ENCODE measurements around the gene GLTP.

GLTP gene

GRCh38 chr12:109920261-109920780 lies 40.0 kb upstream of the GLTP start:
- Histone ChIP-seq H3K27ac (ENCODE audit: low read depth, low read length) (no peak overlapping the region), H3K36me3 (ENCODE audit: insufficient read depth, low read length) (peaks cover 44% of the 10 kb centered on the region), H3K27me3 (ENCODE audit: control insufficient read depth in 1 of 2, insufficient read depth in 2 of 2, low read length in 2 of 2) (no peaks in the 10 kb centered on the region), H3K4me3 (ENCODE audit: low read depth in 1 of 2, low read length in 2 of 2) (no peak overlapping the region), H3K9me3 (ENCODE audit: low read length) (no peaks in the 10 kb centered on the region), H3K9ac (ENCODE audit: low read length) (no peak overlapping the region), H3K4me1 (ENCODE audit: insufficient read depth, low read length) (no peaks in the 10 kb centered on the region)

- H3K9ac ChIP-seq (ENCODE audit: low read length): no peak overlapping the region
- no peaks in the 10 kb centered on the region for H3K9me3 ChIP-seq (ENCODE audit: low read length)
- H3K36me3 ChIP-seq (ENCODE audit: insufficient read depth, low read length): peaks cover 53% of the 10 kb centered on the region
- no peaks in the 10 kb centered on the region for H3K27me3 ChIP-seq (ENCODE audit: control insufficient read depth in 1 of 2, insufficient read depth in 2 of 2, low read length in 2 of 2)
- H3K4me1 ChIP-seq (ENCODE audit: insufficient read depth, low read length): no peaks in the 10 kb centered on the region
- H3K4me3 ChIP-seq (ENCODE audit: low read depth in 1 of 2, low read length in 2 of 2): no peak overlapping the region
- H3K27ac ChIP-seq (ENCODE audit: low read depth, low read length): no peak overlapping the region
Observed at GRCh38 chr12:109919456-109919855, 39.1 kb upstream of the GLTP start.

GRCh38 chr12:109916045-109916444 lies 35.7 kb upstream of the GLTP start:
- no peaks in the 10 kb centered on the region for H3K4me1 ChIP-seq (ENCODE audit: insufficient read depth, low read length)
- peaks cover 80% of the 10 kb centered on the region for H3K36me3 ChIP-seq (ENCODE audit: insufficient read depth, low read length)
- H3K9ac ChIP-seq (ENCODE audit: low read length): no peak overlapping the region
- H3K27ac ChIP-seq (ENCODE audit: low read depth, low read length): no peak overlapping the region
- no peak overlapping the region for H3K4me3 ChIP-seq (ENCODE audit: low read depth in 1 of 2, low read length in 2 of 2)
- no peaks in the 10 kb centered on the region for H3K9me3 ChIP-seq (ENCODE audit: low read length)
- no peaks in the 10 kb centered on the region for H3K27me3 ChIP-seq (ENCODE audit: control insufficient read depth in 1 of 2, insufficient read depth in 2 of 2, low read length in 2 of 2)

- Histone ChIP-seq H3K4me1 (ENCODE audit: insufficient read depth, low read length) (no peaks in the 10 kb centered on the region), H3K27me3 (ENCODE audit: control insufficient read depth in 1 of 2, insufficient read depth in 2 of 2, low read length in 2 of 2) (no peaks in the 10 kb centered on the region), H3K9me3 (ENCODE audit: low read length) (no peaks in the 10 kb centered on the region), H3K9ac (ENCODE audit: low read length) (no peak overlapping the region), H3K36me3 (ENCODE audit: insufficient read depth, low read length) (peaks cover 81% of the 10 kb centered on the region), H3K27ac (ENCODE audit: low read depth, low read length) (no peak overlapping the region), H3K4me3 (ENCODE audit: low read depth in 1 of 2, low read length in 2 of 2) (no peak overlapping the region)
Observed at GRCh38 chr12:109915171-109916040, 35.1 kb upstream of the GLTP start.

GRCh38 chr12:109914461-109914860 lies 34.1 kb upstream of the GLTP start:
- Histone ChIP-seq H3K27ac (ENCODE audit: low read depth, low read length) (no peak overlapping the region), H3K36me3 (ENCODE audit: insufficient read depth, low read length) (peaks cover 78% of the 10 kb centered on the region)

GRCh38 chr12:109912855-109913321 lies 32.5 kb upstream of the GLTP start:
- Histone ChIP-seq H3K27ac (ENCODE audit: low read depth, low read length) (no peak overlapping the region), H3K4me1 (ENCODE audit: insufficient read depth, low read length) (no peaks in the 10 kb centered on the region), H3K36me3 (ENCODE audit: insufficient read depth, low read length) (peaks cover 81% of the 10 kb centered on the region), H3K4me3 (ENCODE audit: low read depth in 1 of 2, low read length in 2 of 2) (no peak overlapping the region), H3K9me3 (ENCODE audit: low read length) (no peaks in the 10 kb centered on the region), H3K27me3 (ENCODE audit: control insufficient read depth in 1 of 2, insufficient read depth in 2 of 2, low read length in 2 of 2) (no peaks in the 10 kb centered on the region), H3K9ac (ENCODE audit: low read length) (no peak overlapping the region)

More at GRCh38 chr12:109914461-109914860, 34.1 kb upstream of the GLTP start:
- Histone ChIP-seq H3K9ac (ENCODE audit: low read length) (no peak overlapping the region), H3K4me1 (ENCODE audit: insufficient read depth, low read length) (no peaks in the 10 kb centered on the region), H3K27me3 (ENCODE audit: control insufficient read depth in 1 of 2, insufficient read depth in 2 of 2, low read length in 2 of 2) (no peaks in the 10 kb centered on the region), H3K9me3 (ENCODE audit: low read length) (no peaks in the 10 kb centered on the region), H3K4me3 (ENCODE audit: low read depth in 1 of 2, low read length in 2 of 2) (no peak overlapping the region)

GRCh38 chr12:109910969-109911348 lies 30.6 kb upstream of the GLTP start:
- H3K9me3 ChIP-seq (ENCODE audit: low read length): no peaks in the 10 kb centered on the region
- H3K36me3 ChIP-seq (ENCODE audit: insufficient read depth, low read length): peaks cover 83% of the 10 kb centered on the region
- no peak overlapping the region for H3K27ac ChIP-seq (ENCODE audit: low read depth, low read length)
- H3K9ac ChIP-seq (ENCODE audit: low read length): no peak overlapping the region
- no peaks in the 10 kb centered on the region for H3K4me1 ChIP-seq (ENCODE audit: insufficient read depth, low read length)
- no peaks in the 10 kb centered on the region for H3K27me3 ChIP-seq (ENCODE audit: control insufficient read depth in 1 of 2, insufficient read depth in 2 of 2, low read length in 2 of 2)
- H3K4me3 ChIP-seq (ENCODE audit: low read depth in 1 of 2, low read length in 2 of 2): no peak overlapping the region

GRCh38 chr12:109910254-109910968 lies 30.1 kb upstream of the GLTP start:
- no peak overlapping the region for H3K4me3 ChIP-seq (ENCODE audit: low read depth in 1 of 2, low read length in 2 of 2)
- H3K36me3 ChIP-seq (ENCODE audit: insufficient read depth, low read length): peaks cover 83% of the 10 kb centered on the region
- no peak overlapping the region for H3K27ac ChIP-seq (ENCODE audit: low read depth, low read length)
- no peaks in the 10 kb centered on the region for H3K9me3 ChIP-seq (ENCODE audit: low read length)
- no peak overlapping the region for H3K9ac ChIP-seq (ENCODE audit: low read length)
- no peaks in the 10 kb centered on the region for H3K27me3 ChIP-seq (ENCODE audit: control insufficient read depth in 1 of 2, insufficient read depth in 2 of 2, low read length in 2 of 2)
- no peaks in the 10 kb centered on the region for H3K4me1 ChIP-seq (ENCODE audit: insufficient read depth, low read length)

- no peak overlapping the region for H3K27ac ChIP-seq (ENCODE audit: low read depth, low read length)
- peaks cover 61% of the 10 kb centered on the region for H3K36me3 ChIP-seq (ENCODE audit: insufficient read depth, low read length)
- no peaks in the 10 kb centered on the region for H3K27me3 ChIP-seq (ENCODE audit: control insufficient read depth in 1 of 2, insufficient read depth in 2 of 2, low read length in 2 of 2)
- H3K9ac ChIP-seq (ENCODE audit: low read length): no peak overlapping the region
- no peak overlapping the region for H3K4me3 ChIP-seq (ENCODE audit: low read depth in 1 of 2, low read length in 2 of 2)
- H3K4me1 ChIP-seq (ENCODE audit: insufficient read depth, low read length): peaks cover 12% of the 10 kb centered on the region
- no peaks in the 10 kb centered on the region for H3K9me3 ChIP-seq (ENCODE audit: low read length)
Observed at GRCh38 chr12:109905301-109905700, 25.0 kb upstream of the GLTP start.

- Histone ChIP-seq H3K4me3 (ENCODE audit: low read depth in 1 of 2, low read length in 2 of 2) (no peak overlapping the region), H3K4me1 (ENCODE audit: insufficient read depth, low read length) (peaks cover 12% of the 10 kb centered on the region), H3K27me3 (ENCODE audit: control insufficient read depth in 1 of 2, insufficient read depth in 2 of 2, low read length in 2 of 2) (no peaks in the 10 kb centered on the region), H3K27ac (ENCODE audit: low read depth, low read length) (no peak overlapping the region), H3K9me3 (ENCODE audit: low read length) (no peaks in the 10 kb centered on the region), H3K9ac (ENCODE audit: low read length) (no peak overlapping the region), H3K36me3 (ENCODE audit: insufficient read depth, low read length) (peaks cover 47% of the 10 kb centered on the region)
Observed at GRCh38 chr12:109902891-109903418, 22.6 kb upstream of the GLTP start.

Measured in muscle layer of colon (tissue), 2 donors.